Fibroblast of skin of left biceps (primary cell): ENCODE measurements around the gene CATSPERZ.
"Not testable (repeated sequence)": the region's sequence is repeated elsewhere in the genome, so short reads cannot be mapped to it uniquely, and the experiment has no call there.

ENCODE experiments used
- DNase-seq, 2 experiments: peaks; one replicate each; pipeline ENCODE4 v3.0.0-alpha.2; 2013; ENCODE audit warnings: low read depth in 2 of 2

Gene CATSPERZ

GRCh38 chr11:64303109-64304031, 3.2 kb downstream of the CATSPERZ start:
- no peak for DNase-seq

GRCh38 chr11:64304032-64304315, 3.8 kb downstream of the CATSPERZ start:
- no peak for DNase-seq

GRCh38 chr11:64304316-64305072, 4.3 kb downstream of the CATSPERZ start:
- peak in 1 of 2 experiments; percentile 54 for DNase-seq

- DNase-seq: peak; percentile 91 to 94
Measured at GRCh38 chr11:64305075-64305690, 5.0 kb downstream of the CATSPERZ start, which contains the start of gene ESRRA. Gene ESRRA, plus strand, starts transcription at chr11:64305524. Its CDS starts 1,656 bp downstream, at chr11:64307180.

GRCh38 chr11:64305691-64306562, 5.8 kb downstream of the CATSPERZ start:
- no peak for DNase-seq

GRCh38 chr11:64306563-64306875, 6.4 kb downstream of the CATSPERZ start:
- no peak for DNase-seq

GRCh38 chr11:64306876-64307622, 6.9 kb downstream of the CATSPERZ start:
- no peak for DNase-seq

GRCh38 chr11:64307795-64308194, 7.6 kb downstream of the CATSPERZ start:
- not testable (repeated sequence) for DNase-seq

GRCh38 chr11:64312947-64313346, 12.8 kb downstream of the CATSPERZ start:
- no peak for DNase-seq

- DNase-seq: no peak
Measured at GRCh38 chr11:64313491-64314145, 13.5 kb downstream of the CATSPERZ start.

GRCh38 chr11:64314146-64314804, 14.1 kb downstream of the CATSPERZ start:
- DNase-seq: no peak

- no peak for DNase-seq
Measured at GRCh38 chr11:64314805-64315561, 14.8 kb downstream of the CATSPERZ start.

GRCh38 chr11:64315667-64316526, 15.7 kb downstream of the CATSPERZ start:
- not testable (repeated sequence) for DNase-seq

GRCh38 chr11:64316672-64317324, 16.6 kb downstream of the CATSPERZ start:
- no peak for DNase-seq

- peak; percentile 87 to 88 for DNase-seq
Measured at GRCh38 chr11:64317325-64317960, 17.3 kb downstream of the CATSPERZ start, which contains the start of gene TRMT112. Gene TRMT112, minus strand, starts transcription at chr11:64317559. Its CDS starts 33 bp downstream, at chr11:64317526.

- DNase-seq: peak; percentile 86 to 87
Measured at GRCh38 chr11:64317961-64318765, 18.0 kb downstream of the CATSPERZ start, which contains the start of gene PRDX5. Gene PRDX5, plus strand, starts transcription at chr11:64318121. Its CDS starts 95 bp downstream, at chr11:64318216.
